ENCODE results near the gene AZU1. TPM values are rescaled to one million over a fixed set of nuclear protein-coding genes. Genes with fewer than 3 reads are reported as not detected.

Gene AZU1
- total and polyA plus RNA-seq, 2 of the 8 experiments (the other 6 are each of a cell fraction or from before 2014, with no cell fraction given), result 0.80 to 1.3 TPM

GRCh38 chr19:804419-805165, 23.0 kb upstream of the AZU1 start:
- Histone ChIP-seq H3K23ac (ENCODE audit: insufficient read length) (no peak overlapping the region), H3K14ac (ENCODE audit: insufficient read length) (no peak overlapping the region), H3K27me3 (replicated peaks in 1 of 4; ENCODE audit: control insufficient read depth in 3 of 4, extremely low read depth in 1 of 4, insufficient read depth in 3 of 4, low read length in 3 of 4) (no peaks in the 10 kb centered on the region), H3K4ac (replicated peaks; ENCODE audit: insufficient read length, low read depth, low read length) (no peak overlapping the region), H2BK120ac (replicated peaks; ENCODE audit: low read depth, low read length) (no peak overlapping the region), H3K23me2 (ENCODE audit: low read depth, low read length) (no peaks in the 10 kb centered on the region; the same call in 1 of the 2 replicates), H3K4me3 (ENCODE audit: extremely low read depth in 1 of 4, insufficient read depth in 2 of 4, low read depth in 3 of 4, low read length in 4 of 4) (no peak overlapping the region), H4K91ac (replicated peaks; ENCODE audit: insufficient read length, low read length) (no peak overlapping the region), H2AFZ (ENCODE audit: low read length) (no peak overlapping the region), H3K27ac (ENCODE audit: low read depth, low read length) (no peak overlapping the region), H3K36me3 (ENCODE audit: control insufficient read depth in 2 of 4, insufficient read depth in 4 of 4, low read length in 3 of 4) (peaks cover 49 to 88% (median 79%) of the 10 kb centered on the region in 4 experiments), H3K4me1 (replicated peaks in 1 of 4; ENCODE audit: control insufficient read depth in 3 of 4, insufficient read depth in 4 of 4, low read length in 3 of 4) (peaks cover 0 to 19% (median 14%) of the 10 kb centered on the region in 4 experiments; a peak in 6 of 7 replicates), H4K5ac (ENCODE audit: insufficient read length, low read depth, low read length) (no peak overlapping the region), H4K20me1 (replicated peaks in 1 of 2; ENCODE audit: control insufficient read depth in 1 of 2, insufficient read depth in 2 of 2, low read length in 2 of 2) (peaks cover 66 to 77% of the 10 kb centered on the region in 2 experiments), H3K18ac (ENCODE audit: extremely low read depth, low read length) (no peak overlapping the region), H2BK15ac (ENCODE audit: low read length) (no peak overlapping the region), H2BK5ac (ENCODE audit: low read depth, low read length) (no peak overlapping the region), H3K9me3 (ENCODE audit: insufficient read depth in 2 of 2, low read depth in 1 of 2, low read length in 1 of 2) (no peaks in the 10 kb centered on the region), H2BK12ac (ENCODE audit: low read depth, low read length) (no peak overlapping the region), H2BK20ac (ENCODE audit: low read length) (no peak overlapping the region), H3K79me1 (ENCODE audit: low read depth, low read length) (peaks cover 18% of the 10 kb centered on the region), H3K9ac (replicated peaks in 1 of 4; ENCODE audit: extremely low read depth in 1 of 4, low read depth in 3 of 4, low read length in 3 of 4) (no peak overlapping the region), H4K8ac (ENCODE audit: extremely low read depth, insufficient read depth, low read length) (peak overlapping the region; percentile 57), H3K79me2 (ENCODE audit: control insufficient read depth in 1 of 2, insufficient read depth in 2 of 2, low read length in 2 of 2) (peaks cover 45 to 77% of the 10 kb centered on the region in 2 experiments), H3K4me2 (ENCODE audit: insufficient read depth in 1 of 2, low read depth in 2 of 2, low read length in 2 of 2) (no peak overlapping the region), H3K56ac (replicated peaks; ENCODE audit: insufficient read length, low read depth, low read length) (peak overlapping the region; percentile 52), H2AK5ac (ENCODE audit: low read depth, low read length) (no peak overlapping the region)
- ChIA-PET POLR2A (ENCODE audit: partially characterized antibody) (interaction anchor here (1.0 to 16.9 kb wide), 13 partner anchors 8 to 176 kb away, joined by 3 to 277 read pairs (median 6); partner anchors contain the start of genes AZU1 and PLPPR3), CTCF (ENCODE audit: partially characterized antibody) (interaction anchor here (0.8 to 1.2 kb wide), 3 partner anchors 9 to 194 kb away, joined by 3 to 4 read pairs (median 3); no protein-coding TSS in a partner anchor)
- no peak for DNase-seq (ENCODE audit: low read depth in 1 of 2, low spot score in 2 of 2)
- no peak for FAIRE-seq
- WGBS, 2 experiments (ENCODE audit: extremely low coverage in 1 of 2, insufficient coverage in 1 of 2, insufficient read length in 1 of 2, insufficient replicate concordance in 2 of 2, low coverage in 1 of 2, low lambda C conversion rate in 2 of 2, missing lambda C conversion rate in 1 of 2), result 95% methylated on average over 47 of the region's 53 CpGs; no CpG with 5 or more reads in 1 of the 2 experiments
- TF ChIP-seq PHF8 (conservative IDR thresholded peaks at IDR 0.05; ENCODE audit: low read depth, low read length) (no peak), SP2 (IDR thresholded peaks at IDR 0.05; ENCODE audit: low read length) (no peak), BRCA1 (IDR thresholded peaks at IDR 0.05; ENCODE audit: low read depth, low read length) (no peak), EZH2 (IDR thresholded peaks at IDR 0.05; ENCODE audit: low read depth, low read length, severe bottlenecking) (no peak), ASH2L (IDR thresholded peaks at IDR 0.05; ENCODE audit: low read length) (no peak), POU5F1 (IDR thresholded peaks at IDR 0.05; ENCODE audit: low read depth, low read length) (no peak), JUND (IDR thresholded peaks at IDR 0.05; ENCODE audit: low read length) (no peak), TEAD4 (IDR thresholded peaks at IDR 0.05; ENCODE audit: low read depth, low read length) (no peak), RFX5 (IDR thresholded peaks at IDR 0.05; ENCODE audit: borderline replicate concordance, low read depth, low read length) (no peak), TBP (IDR thresholded peaks at IDR 0.05; ENCODE audit: low read depth, low read length) (no peak), ZNF274 (IDR thresholded peaks at IDR 0.05; ENCODE audit: borderline replicate concordance, extremely low read depth, low read length) (no peak)
